Keratinocyte (primary cell): ENCODE results near the gene NEK3. TPM values are rescaled to one million over a fixed set of nuclear protein-coding genes. Genes with fewer than 3 reads are reported as not detected.
A peak's percentile ranks its signal among the peaks of the same experiment; 100 is the strongest.

Source experiments
- DNase-seq: peaks from one replicate; pipeline ENCODE4 v3.0.0-alpha.2; 2011; ENCODE audit warnings: low read depth, missing footprints, low spot score
- FAIRE-seq: peaks from 2 replicates; lab custom pipeline; 2011; peaks lifted over from hg19 to GRCh38; lab: Jason Lieb, UNC
- H2AFZ ChIP-seq: 2 replicates; pipeline ENCODE4 v1.6.0; 2012; ENCODE audit warnings: low read length, control low read depth, inconsistent platforms; ENCODE audit not compliant: control insufficient read depth
- H3K27ac ChIP-seq: 2 replicates; pipeline ENCODE4 v1.5.1; 2011; ENCODE audit warnings: low read length; ENCODE audit not compliant: control insufficient read depth, insufficient read depth
- H3K27me3 ChIP-seq: 3 replicates; pipeline ENCODE4 v1.6.0; 2011; ENCODE audit warnings: low read length; ENCODE audit not compliant: control insufficient read depth, insufficient read depth; ENCODE audit errors: extremely low read depth
- H3K36me3 ChIP-seq, 2 experiments: 2 replicates in 1 of 2; 3 replicates in 1 of 2; pipeline ENCODE4 v1.5.1; 2011; ENCODE audit warnings: low read length in 2 of 2, mild to moderate bottlenecking in 1 of 2; ENCODE audit not compliant: control insufficient read depth in 2 of 2, insufficient read depth in 2 of 2; ENCODE audit errors: extremely low read depth in 1 of 2
- H3K4me1 ChIP-seq: 3 replicates; pipeline ENCODE4 v1.5.1; 2011; ENCODE audit warnings: low read length; ENCODE audit not compliant: control insufficient read depth, insufficient read depth; ENCODE audit errors: extremely low read depth
- H3K4me2 ChIP-seq: 3 replicates; pipeline ENCODE4 v1.6.0; 2011; ENCODE audit warnings: low read depth, low read length; ENCODE audit not compliant: control insufficient read depth, insufficient read depth; ENCODE audit errors: extremely low read depth
- H3K4me3 ChIP-seq, 3 experiments: fragments of 200-600 bp in 1 of 3; sonication (generic) in 1 of 3; 2 replicates in 2 of 3; 3 replicates in 1 of 3; pipeline ENCODE4 v1.5.1; 2011 to 2016; ENCODE audit warnings: low read length in 3 of 3, mild to moderate bottlenecking in 3 of 3, control low read depth in 2 of 3, inconsistent platforms in 1 of 3, low read depth in 1 of 3, mixed read lengths in 1 of 3, mixed run types in 1 of 3, moderate library complexity in 1 of 3; ENCODE audit not compliant: control insufficient read depth in 2 of 3, insufficient read depth in 2 of 3; ENCODE audit errors: extremely low read depth in 1 of 3
- H3K79me2 ChIP-seq: 2 replicates; pipeline ENCODE4 v1.6.0; 2012; ENCODE audit warnings: low read length; ENCODE audit not compliant: control insufficient read depth, insufficient read depth
- H3K9ac ChIP-seq: 3 replicates; pipeline ENCODE4 v1.6.0; 2011; ENCODE audit warnings: low read length; ENCODE audit not compliant: control insufficient read depth, insufficient read depth; ENCODE audit errors: extremely low read depth
- H3K9me1 ChIP-seq: 3 replicates; pipeline ENCODE4 v1.6.0; 2011; ENCODE audit warnings: low read length; ENCODE audit not compliant: control insufficient read depth, insufficient read depth; ENCODE audit errors: extremely low read depth
- H3K9me3 ChIP-seq: 2 replicates; pipeline ENCODE4 v1.5.1; 2012; ENCODE audit warnings: low read depth, low read length; ENCODE audit not compliant: control insufficient read depth
- H4K20me1 ChIP-seq: 3 replicates; pipeline ENCODE4 v1.6.0; 2011; ENCODE audit warnings: low read length; ENCODE audit not compliant: control insufficient read depth, insufficient read depth; ENCODE audit errors: extremely low read depth
- CTCF ChIP-seq, 3 experiments: IDR thresholded peaks in 1 of 3; conservative IDR thresholded peaks in 1 of 3; optimal IDR thresholded peaks in 1 of 3; 2 replicates in 2 of 3; 3 replicates in 1 of 3; pipeline versions ENCODE3 to v1.5.1; 2011; ENCODE audit warnings: low read length in 3 of 3, mild to moderate bottlenecking in 3 of 3, moderate library complexity in 2 of 3, control low read depth in 1 of 3, inconsistent platforms in 1 of 3; ENCODE audit not compliant: insufficient read depth in 2 of 3; ENCODE audit errors: extremely low read depth in 1 of 3
- EZH2 ChIP-seq: IDR thresholded peaks from one replicate; pipeline ENCODE4 v1.6.1; 2012; ENCODE audit warnings: inconsistent platforms, mild to moderate bottlenecking, low read length, moderate library complexity
- dilution Hi-C: fragments of 300-500 bp; cut with MboI; formaldehyde crosslinking; loops from one replicate; pipeline ENCODE4 v1.7.0; 2020; ENCODE audit warnings: low sequenced_read_pairs; ENCODE audit not compliant: extremely low pct_ligation_motif_present
- polyA plus RNA-seq, 5 experiments: library from polyadenylated mRNA; depleted of rRNA in 3 of 5; stranded (reverse) in 3 of 5; stranded (forward) in 1 of 5; unstranded in 1 of 5; fragments of >200 nt; gene quantifications; 1 replicate in 1 of 5; 2 replicates in 3 of 5; 3 replicates in 1 of 5; pipeline versions ENCODE4 v1.2.1 to v1.2.3, GENCODE V29; 2011 to 2012; ENCODE audit warnings: missing spikeins in 2 of 5, low read depth in 1 of 5, low replicate concordance in 1 of 5

The NEK3 gene
- polyA plus RNA-seq, 1 donor (not counting 4 experiments of a cell fraction or from before 2014, with no cell fraction given): 11.1 TPM

- Histone ChIP-seq H3K9me1 (no peaks in the 10 kb centered on the region), H3K36me3 (peaks cover 5 to 7% of the 10 kb centered on the region in 2 experiments), H3K27ac (no peak overlapping the region), H4K20me1 (no peaks in the 10 kb centered on the region), H3K9ac (no peak overlapping the region), H3K4me2 (peak overlapping the region; percentile 95), H3K9me3 (no peaks in the 10 kb centered on the region), H3K4me3 (no peak overlapping the region), H2AFZ (peak overlapping the region; percentile 10), H3K4me1 (peaks cover 22% of the 10 kb centered on the region), H3K27me3 (no peaks in the 10 kb centered on the region), H3K79me2 (no peaks in the 10 kb centered on the region)
- DNase-seq (no peak), FAIRE-seq (no peak)
- dilution Hi-C loops: no loop called here
- no peak for TF ChIP-seq CTCF (optimal IDR thresholded peaks at IDR 0.05 in 1 of 3, IDR thresholded peaks at IDR 0.05 in 1 of 3, conservative IDR thresholded peaks at IDR 0.05 in 1 of 3; ENCODE audit: extremely low read depth in 1 of 3, insufficient read depth in 2 of 3, low read length in 3 of 3)
- TF ChIP-seq EZH2: no peak
Measured at GRCh38 chr13:52127378-52127777, 32.0 kb downstream of the NEK3 start.

- H2AFZ ChIP-seq: no peak overlapping the region
- H3K4me1 ChIP-seq: peaks cover 17% of the 10 kb centered on the region
- H3K9me1 ChIP-seq: no peaks in the 10 kb centered on the region
- H4K20me1 ChIP-seq: no peaks in the 10 kb centered on the region
- no peak for FAIRE-seq
- H3K9me3 ChIP-seq: no peaks in the 10 kb centered on the region
- H3K79me2 ChIP-seq: no peaks in the 10 kb centered on the region
- DNase-seq: no peak
- H3K27me3 ChIP-seq: no peaks in the 10 kb centered on the region
- H3K36me3 ChIP-seq: no peaks in the 10 kb centered on the region
- TF ChIP-seq EZH2 (no peak), CTCF (optimal IDR thresholded peaks at IDR 0.05 in 1 of 3, IDR thresholded peaks at IDR 0.05 in 1 of 3, conservative IDR thresholded peaks at IDR 0.05 in 1 of 3; ENCODE audit: extremely low read depth in 1 of 3, insufficient read depth in 2 of 3, low read length in 3 of 3) (no peak)
- dilution Hi-C loops: no loop called here
- H3K4me2 ChIP-seq: no peak overlapping the region
- H3K27ac ChIP-seq: no peak overlapping the region
- no peak overlapping the region for H3K9ac ChIP-seq
- no peak overlapping the region for H3K4me3 ChIP-seq
Measured at GRCh38 chr13:52125547-52125946, 33.9 kb downstream of the NEK3 start.
